ENCODE data around the gene UNC5C.

GRCh38 chr4:95122001-95122400, 426.8 kb downstream of the UNC5C start:
- TF ChIP-seq CTCF (IDR thresholded peaks at IDR 0.05) = no peak
- no peak for TF ChIP-seq POLR2A (IDR thresholded peaks at IDR 0.05)
